ENCODE measurements around the gene CCDC154.
"Not testable (repeated sequence)": the region's sequence is repeated elsewhere in the genome, so short reads cannot be mapped to it uniquely, and the experiment has no call there.

Gene CCDC154

GRCh38 chr16:1455190-1456171 is 11.1 kb upstream of the CCDC154 start:
- DNase-seq = peak in 1 of 5 donors; percentile 10

GRCh38 chr16:1454561-1454960 is 10.2 kb upstream of the CCDC154 start:
- DNase-seq = no peak

- no peak for DNase-seq
Observed at GRCh38 chr16:1453316-1453715, 9.0 kb upstream of the CCDC154 start.

- DNase-seq = no peak
Observed at GRCh38 chr16:1452530-1452929, 8.2 kb upstream of the CCDC154 start.

GRCh38 chr16:1451702-1452392 is 7.5 kb upstream of the CCDC154 start:
- no peak for DNase-seq

- no peak for DNase-seq
Observed at GRCh38 chr16:1450841-1451240, 6.5 kb upstream of the CCDC154 start.

- no peak for DNase-seq
Observed at GRCh38 chr16:1450218-1450617, 5.9 kb upstream of the CCDC154 start.

- DNase-seq = no peak
Observed at GRCh38 chr16:1449201-1449788, 4.9 kb upstream of the CCDC154 start.

GRCh38 chr16:1448536-1449116 is 4.3 kb upstream of the CCDC154 start:
- no peak for DNase-seq

GRCh38 chr16:1447965-1448364 is 3.6 kb upstream of the CCDC154 start:
- DNase-seq = no peak

GRCh38 chr16:1446296-1447080 is 2.1 kb upstream of the CCDC154 start:
- DNase-seq = no peak

GRCh38 chr16:1445518-1446203 is 1.3 kb upstream of the CCDC154 start:
- DNase-seq = no peak

GRCh38 chr16:1444730-1445517 is 568 bp upstream of the CCDC154 start:
- DNase-seq = no peak

- DNase-seq = no peak
Observed at GRCh38 chr16:1443403-1443973, 868 bp downstream of the CCDC154 start.

- DNase-seq = no peak
Observed at GRCh38 chr16:1442697-1443096, 1.7 kb downstream of the CCDC154 start.

- no peak for DNase-seq
Observed at GRCh38 chr16:1441391-1441829, 2.9 kb downstream of the CCDC154 start.

GRCh38 chr16:1439699-1440074 is 4.7 kb downstream of the CCDC154 start:
- DNase-seq = not testable (repeated sequence)

GRCh38 chr16:1439058-1439698 is 5.2 kb downstream of the CCDC154 start:
- DNase-seq = no peak

GRCh38 chr16:1438229-1439057 is 5.9 kb downstream of the CCDC154 start:
- DNase-seq = no peak
